SKM-1 treated with dmso at 0.1 percent for 144 hours (cell line): ENCODE measurements around the gene GGCX.
"Not testable (repeated sequence)": the region's sequence is repeated elsewhere in the genome, so short reads cannot be mapped to it uniquely, and the experiment has no call there.

ENCODE experiments used
- DNase-seq: peaks from one replicate; lab custom pipeline; 2025; ENCODE audit not compliant: unreplicated experiment; lab: John Stamatoyannopoulos, UW

The GGCX gene

GRCh38 chr2:85594715-85595300 is 33.5 kb upstream of the GGCX start:
- DNase-seq = no peak

GRCh38 chr2:85593023-85593422 is 31.7 kb upstream of the GGCX start:
- DNase-seq = no peak

- not testable (repeated sequence) for DNase-seq
Measured at GRCh38 chr2:85592299-85592698, 31.0 kb upstream of the GGCX start.

- no peak for DNase-seq
Measured at GRCh38 chr2:85591563-85591962, 30.3 kb upstream of the GGCX start.

- peak; percentile 36 for DNase-seq
Measured at GRCh38 chr2:85590950-85591349, 29.7 kb upstream of the GGCX start.

GRCh38 chr2:85589982-85590791 is 28.9 kb upstream of the GGCX start:
- peak; percentile 41 for DNase-seq

GRCh38 chr2:85589181-85589580 is 27.9 kb upstream of the GGCX start:
- DNase-seq = no peak

- no peak for DNase-seq
Measured at GRCh38 chr2:85588645-85589044, 27.4 kb upstream of the GGCX start.

- no peak for DNase-seq
Measured at GRCh38 chr2:85588236-85588635, 26.9 kb upstream of the GGCX start.

- no peak for DNase-seq
Measured at GRCh38 chr2:85585781-85586105, 24.4 kb upstream of the GGCX start.

- peak; percentile 54 for DNase-seq
Measured at GRCh38 chr2:85584857-85585780, 23.8 kb upstream of the GGCX start.

- DNase-seq = no peak
Measured at GRCh38 chr2:85584354-85584856, 23.1 kb upstream of the GGCX start, which contains the start of gene VAMP5. Gene VAMP5 (plus strand): TSS chr2:85584431. CDS start chr2:85584491, 60 bp downstream.

GRCh38 chr2:85583667-85584353 is 22.5 kb upstream of the GGCX start:
- DNase-seq = no peak

GRCh38 chr2:85582492-85582891 is 21.2 kb upstream of the GGCX start:
- DNase-seq = no peak

GRCh38 chr2:85580206-85580605 is 18.9 kb upstream of the GGCX start:
- DNase-seq = no peak

GRCh38 chr2:85579266-85579935 is 18.1 kb upstream of the GGCX start:
- DNase-seq = peak; percentile 86

GRCh38 chr2:85578243-85579180 is 17.2 kb upstream of the GGCX start:
- peak; percentile 87 for DNase-seq

GRCh38 chr2:85577386-85578242 is 16.3 kb upstream of the GGCX start, which contains the start of gene VAMP8:
Gene VAMP8 (plus strand): TSS chr2:85577586. CDS start chr2:85577647, 61 bp downstream.
- DNase-seq = peak; percentile 68
